Activated T-helper 1 cell treated with anti-CD3 and anti-CD28 coated beads, Interleukin-2, amount 50 U/mL, for 16 hours (primary cell): Measurements from ENCODE around the gene CHSY3.

ENCODE experiments used
- DNase-seq, 2 donors: peaks; one replicate each; pipeline ENCODE4 v3.0.0-alpha.2; 2020; ENCODE audit warnings: low read depth in 1 of 2, low spot score in 1 of 2

The CHSY3 gene

DNA sequence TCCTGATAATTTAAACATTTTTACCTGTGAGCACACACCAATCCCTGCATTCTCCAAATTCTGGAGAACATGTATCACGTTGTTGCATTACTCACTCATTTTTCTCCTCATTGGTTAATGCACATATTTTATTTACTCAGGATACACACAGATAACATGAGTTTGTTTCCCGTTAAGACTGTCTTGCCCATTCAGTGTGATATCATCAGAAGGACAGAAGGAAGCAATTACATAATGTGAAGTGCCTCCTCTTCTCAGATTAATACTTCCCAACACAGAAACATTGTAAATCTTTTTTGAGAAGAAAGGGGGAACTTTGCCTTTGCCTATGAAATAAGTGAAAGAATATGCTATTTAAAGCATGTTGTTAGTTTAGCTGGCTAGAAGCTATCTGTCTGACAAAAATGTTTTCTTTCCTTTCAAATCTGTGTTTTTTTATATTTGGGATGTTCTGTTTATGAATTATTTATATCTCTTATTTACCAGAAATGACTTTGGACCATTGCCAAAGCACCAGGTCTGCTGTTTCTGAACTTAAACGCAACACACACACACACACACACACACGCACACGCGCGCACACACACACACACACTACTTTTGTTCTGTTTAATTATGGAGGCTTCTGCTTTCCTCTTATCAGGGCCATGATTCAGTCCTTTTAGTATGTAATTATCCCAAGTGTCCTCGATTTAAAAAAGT, 186.5 kb downstream of the CHSY3 start:
- DNase-seq = no peak

DNA sequence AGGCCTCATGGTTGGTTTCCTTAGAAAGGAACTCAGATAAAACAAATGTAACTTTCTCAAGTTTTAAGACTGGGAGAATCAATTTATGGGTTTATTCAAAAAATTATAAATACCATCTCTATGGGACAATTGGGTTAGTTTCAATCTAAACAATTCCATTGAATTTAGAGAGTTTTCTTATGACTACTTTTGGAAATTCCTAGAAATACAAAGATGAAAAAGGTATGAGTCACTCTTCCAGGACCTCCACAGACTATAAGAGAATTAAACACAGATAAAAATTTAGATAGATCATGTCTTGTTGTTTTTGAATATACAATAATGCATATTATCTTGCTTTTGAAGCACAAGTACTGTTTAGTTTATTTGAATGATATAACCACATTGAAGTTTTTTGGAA, 188.7 kb downstream of the CHSY3 start:
- no peak for DNase-seq

DNA sequence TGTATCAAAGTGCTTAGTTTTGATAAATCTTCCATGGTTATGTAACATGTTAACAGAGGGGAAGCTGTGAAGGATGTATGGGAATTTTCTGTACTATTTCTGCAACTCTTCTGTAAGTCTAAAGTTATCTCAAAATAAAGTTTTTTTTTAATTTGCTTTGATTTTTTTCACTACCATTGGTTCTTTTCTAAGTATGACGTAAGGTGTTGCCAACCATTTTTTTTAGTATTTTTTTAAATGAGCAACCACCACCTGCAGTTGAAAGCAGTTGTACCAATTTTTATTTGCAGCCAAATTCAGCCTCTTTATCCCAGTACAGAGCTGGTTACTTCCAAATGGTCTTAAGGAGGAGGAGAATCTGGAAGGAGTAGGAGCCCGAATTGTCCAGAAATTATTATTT, 192.2 kb downstream of the CHSY3 start:
- no peak for DNase-seq

DNA sequence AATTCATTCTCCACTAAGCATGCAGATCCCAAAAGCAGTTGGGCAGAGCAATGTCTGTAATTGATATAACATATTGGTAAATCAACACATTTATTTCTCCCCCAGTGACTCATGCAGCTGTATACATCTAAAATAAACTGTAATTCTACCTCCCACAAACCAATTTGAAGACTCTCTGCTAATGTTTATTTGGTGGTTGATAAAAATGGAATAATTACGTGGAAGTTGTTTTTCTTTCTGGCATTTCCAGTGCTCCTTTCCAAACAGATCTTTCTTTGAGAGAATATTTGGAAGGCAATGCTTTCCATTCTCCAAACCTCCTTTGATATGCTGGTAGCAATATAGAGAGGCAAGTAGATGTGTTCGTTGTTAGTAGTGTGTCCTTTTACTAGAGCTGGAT, 194.7 kb downstream of the CHSY3 start:
- no peak for DNase-seq

DNA sequence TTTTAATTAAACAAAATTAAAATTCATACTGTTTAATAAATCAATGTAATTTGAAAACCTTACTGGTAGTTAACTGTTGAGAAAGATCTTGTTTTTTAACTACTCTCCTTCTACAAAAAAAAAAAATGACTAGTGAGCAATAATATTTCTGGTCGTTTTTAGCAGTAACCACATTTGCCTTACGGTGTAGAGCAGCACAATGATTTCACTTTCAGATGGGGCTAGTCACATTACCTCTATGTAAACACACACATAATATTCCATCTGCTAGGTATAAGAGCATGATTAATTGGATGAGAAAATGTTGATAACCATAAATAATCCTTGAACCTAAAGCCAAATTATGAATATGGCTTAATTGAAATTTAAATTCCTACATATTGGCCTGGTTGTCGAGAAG, 198.1 kb downstream of the CHSY3 start:
- DNase-seq = no peak

DNA sequence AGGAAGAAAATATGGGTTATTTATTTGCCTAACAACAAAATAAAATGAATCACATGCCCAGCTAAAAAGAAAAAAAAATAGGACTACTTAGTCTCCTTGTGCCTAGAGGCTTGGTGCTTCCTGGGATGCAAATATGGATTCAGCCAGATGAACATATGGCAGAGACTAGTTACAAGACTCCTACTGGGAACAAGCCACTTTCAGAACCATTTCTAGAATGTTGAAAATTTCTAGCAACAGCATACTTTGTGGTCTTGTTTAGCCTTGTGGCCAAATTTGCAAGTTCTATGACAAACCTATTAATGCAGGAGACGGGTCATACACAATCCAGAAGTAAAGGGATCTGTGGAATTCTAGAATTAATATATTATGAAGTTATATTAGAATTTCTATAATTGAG, 198.7 kb downstream of the CHSY3 start:
- no peak for DNase-seq

DNA sequence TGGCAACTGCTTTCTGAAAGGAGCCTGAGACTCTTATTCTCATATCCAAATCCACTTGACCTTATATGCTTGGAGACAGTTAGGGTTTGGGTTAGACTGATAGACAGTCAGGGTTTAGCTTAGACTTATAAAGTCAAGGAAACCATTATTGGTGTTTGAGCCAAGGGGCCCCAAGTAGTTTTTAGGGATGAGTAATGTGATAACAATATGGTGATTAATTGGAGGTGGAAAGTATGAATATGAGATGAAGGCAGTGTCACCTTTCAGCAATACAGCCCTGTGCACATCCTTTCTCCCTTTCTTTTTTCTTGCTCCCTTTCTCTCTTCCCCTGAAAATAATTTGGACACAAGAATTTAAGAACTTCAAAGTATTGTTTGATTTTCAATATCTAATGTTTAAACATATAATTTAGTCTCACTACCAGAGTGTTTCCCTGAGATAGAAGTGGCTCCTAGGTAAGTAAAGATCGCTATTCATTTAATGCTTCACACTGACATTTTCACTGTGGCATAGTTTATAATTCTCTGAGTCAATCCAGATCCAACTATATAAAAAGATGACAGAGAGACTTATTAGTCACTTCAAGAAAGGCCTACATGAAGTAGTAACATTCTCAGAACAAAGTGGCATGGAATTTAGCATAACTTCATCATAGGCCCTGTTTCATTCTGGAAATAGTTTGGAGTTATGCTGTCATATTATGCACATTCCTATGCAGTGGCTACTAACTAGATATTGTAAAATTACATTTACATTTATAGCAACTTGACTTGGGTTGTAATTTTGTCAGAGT, 200.8 kb downstream of the CHSY3 start:
- no peak for DNase-seq

DNA sequence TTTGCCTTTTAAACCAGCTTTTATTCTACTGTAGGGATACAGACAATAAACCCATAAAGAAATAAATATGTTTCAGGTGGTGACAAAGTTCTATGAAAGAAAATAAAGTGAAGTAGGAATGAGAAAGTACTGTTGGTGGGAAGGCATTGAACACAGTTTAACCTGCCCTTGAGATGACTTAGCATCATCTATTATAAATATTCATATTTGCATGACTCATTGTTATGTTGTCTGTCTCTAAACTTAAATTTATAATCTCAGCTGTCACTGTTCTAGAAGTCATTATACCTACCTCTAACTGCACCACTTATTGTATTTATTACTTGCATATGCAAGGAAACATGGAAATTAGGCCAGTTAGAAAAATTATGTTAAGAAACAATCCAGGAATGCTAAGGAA, 202.2 kb downstream of the CHSY3 start:
- DNase-seq = no peak

DNA sequence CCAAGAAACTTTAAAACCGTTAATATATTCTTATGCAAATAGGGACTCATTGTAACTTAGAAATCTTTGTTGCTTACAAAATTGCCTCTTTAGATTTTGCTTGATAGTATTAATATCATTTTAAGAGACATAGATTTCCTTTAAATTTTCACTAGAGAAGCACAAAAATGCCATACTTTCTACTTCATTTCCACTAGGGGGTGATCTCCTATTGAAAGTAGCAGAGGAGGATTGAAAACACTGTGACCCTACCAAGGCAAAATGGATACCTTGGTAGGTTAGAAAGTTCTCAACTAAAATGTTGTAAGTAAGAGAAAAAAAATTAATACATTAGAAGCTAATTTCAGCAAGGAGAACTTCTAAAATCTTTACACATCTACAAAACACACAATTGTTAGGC, 204.9 kb downstream of the CHSY3 start:
- no peak for DNase-seq

DNA sequence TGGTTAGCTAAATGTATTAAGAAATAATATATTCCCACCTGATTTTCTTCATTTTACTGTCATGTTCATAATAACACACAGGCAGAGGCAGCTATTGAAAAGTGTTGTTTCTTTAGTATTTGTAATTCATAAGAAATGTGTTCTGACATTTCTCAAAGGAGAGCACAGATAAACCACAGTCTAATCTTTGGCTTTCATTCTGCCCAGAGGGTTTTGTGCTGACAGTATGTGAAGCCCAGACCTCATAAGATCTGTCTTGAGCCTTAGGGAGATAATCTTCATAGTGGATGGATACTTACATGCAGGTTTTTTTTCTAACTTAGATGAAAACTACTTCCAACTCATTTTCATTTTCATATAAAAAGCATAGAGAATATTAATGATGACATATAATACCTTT, 206.1 kb downstream of the CHSY3 start:
- no peak for DNase-seq

DNA sequence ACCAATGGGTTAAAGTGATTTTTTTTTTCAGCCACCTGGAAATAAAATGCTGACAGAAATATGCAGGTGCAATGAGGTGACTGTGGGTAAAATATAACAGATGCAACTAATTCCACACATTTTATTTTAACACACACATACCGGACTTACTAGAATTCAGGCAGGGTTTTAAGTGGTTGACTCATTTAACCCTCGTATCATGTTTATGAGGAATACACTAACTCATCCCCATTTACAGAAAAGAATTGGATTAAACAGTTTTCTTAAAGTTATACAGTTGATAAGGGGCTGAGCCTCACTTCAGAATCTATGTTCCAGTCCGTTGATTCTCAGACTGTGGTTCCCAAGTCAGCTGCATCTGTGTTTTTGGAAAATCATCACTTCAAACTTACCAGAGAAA, 207.5 kb downstream of the CHSY3 start:
- DNase-seq = no peak

DNA sequence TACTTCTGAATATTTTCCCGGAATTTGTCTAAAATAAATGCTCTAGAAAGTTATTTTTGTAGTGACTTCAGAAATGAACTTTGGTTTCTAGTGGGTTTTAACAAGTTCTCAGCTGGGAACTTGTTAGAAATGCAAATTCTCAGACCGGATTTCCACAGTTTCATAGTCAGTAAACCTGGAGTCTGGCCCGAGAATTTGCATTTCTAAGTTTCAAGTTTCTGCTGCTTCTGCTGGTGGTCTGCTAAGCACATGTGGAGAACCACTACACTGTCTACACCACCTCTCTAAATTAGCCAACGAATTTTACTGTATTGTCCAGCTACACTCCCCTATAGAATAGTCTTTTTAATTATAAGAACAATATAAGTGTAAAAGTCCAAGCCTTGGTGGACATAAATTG, 208.0 kb downstream of the CHSY3 start:
- no peak for DNase-seq

DNA sequence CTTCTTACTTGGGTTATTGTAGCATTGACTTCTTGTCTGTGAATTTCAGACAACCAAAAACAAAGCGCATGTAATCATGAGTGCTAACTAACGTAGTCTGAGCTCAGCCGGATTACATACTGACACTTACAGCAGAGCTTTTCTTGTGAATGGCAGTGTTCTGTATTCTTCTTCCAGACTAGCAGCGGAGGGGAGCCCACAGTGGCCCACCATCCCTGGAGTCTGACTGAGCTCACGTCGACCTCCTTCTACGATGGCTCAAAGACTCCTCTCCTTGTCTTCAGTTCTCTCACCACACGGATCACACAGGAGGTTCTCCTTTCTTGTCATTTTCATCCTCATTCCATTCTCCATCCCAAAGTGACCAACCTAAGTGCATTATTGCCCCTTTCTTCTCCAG, 211.4 kb downstream of the CHSY3 start:
- DNase-seq = no peak

DNA sequence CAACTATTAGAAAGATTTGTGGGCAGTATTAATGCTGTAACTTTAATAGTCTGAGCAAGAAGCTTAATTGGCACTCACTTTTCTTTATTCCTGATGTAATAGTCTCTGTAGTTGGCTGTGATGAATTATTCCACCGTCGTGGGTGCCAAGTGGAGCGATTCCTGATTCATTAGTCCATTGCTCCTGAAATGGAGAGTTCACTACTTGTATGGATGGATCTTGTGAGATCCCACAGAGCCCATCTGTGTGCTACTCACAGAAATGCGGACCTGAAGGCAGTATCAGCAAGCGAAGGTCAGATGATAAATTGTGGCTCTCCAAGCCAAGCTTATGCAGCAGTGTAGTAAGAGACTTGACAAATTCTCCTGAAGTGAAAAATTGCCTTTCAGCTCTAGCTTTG, 212.2 kb downstream of the CHSY3 start:
- no peak for DNase-seq

DNA sequence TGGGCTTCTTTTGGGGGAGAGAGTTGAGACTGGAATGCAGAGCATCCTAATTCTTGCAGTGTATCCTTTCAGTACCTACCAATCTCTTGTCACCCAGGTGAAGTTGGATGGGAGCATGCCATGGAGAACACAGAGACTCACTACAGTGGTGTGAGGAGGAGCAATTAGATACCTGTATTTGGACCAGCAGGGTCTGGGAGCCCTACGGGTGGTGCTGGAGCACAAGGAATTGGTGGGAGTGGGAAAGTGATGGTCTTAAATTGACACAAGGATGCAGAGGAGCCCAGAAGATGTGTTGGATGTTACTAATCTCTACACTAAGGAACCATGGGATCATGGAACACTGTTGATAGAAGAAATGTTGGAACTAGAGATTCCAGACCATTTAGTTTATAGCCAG, 212.7 kb downstream of the CHSY3 start:
- DNase-seq = no peak

DNA sequence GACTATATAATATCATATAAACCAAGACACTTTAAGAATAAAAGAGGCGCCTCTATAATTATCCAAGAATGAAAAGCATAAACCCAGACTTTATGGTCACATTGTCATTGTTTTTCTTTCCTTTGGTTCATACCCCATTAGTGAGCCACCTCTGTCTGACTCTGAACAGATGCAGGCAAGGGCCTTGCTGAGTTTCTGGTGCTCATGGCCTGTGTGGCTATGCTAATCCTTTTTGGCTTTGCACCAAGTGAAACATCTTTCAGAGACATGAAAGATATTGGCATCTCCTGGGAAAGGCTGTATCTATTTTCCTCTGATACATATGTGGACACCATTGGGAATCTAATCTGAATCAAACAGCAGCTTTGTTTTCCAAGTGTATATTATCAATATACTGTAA, 222.5 kb downstream of the CHSY3 start:
- no peak for DNase-seq

DNA sequence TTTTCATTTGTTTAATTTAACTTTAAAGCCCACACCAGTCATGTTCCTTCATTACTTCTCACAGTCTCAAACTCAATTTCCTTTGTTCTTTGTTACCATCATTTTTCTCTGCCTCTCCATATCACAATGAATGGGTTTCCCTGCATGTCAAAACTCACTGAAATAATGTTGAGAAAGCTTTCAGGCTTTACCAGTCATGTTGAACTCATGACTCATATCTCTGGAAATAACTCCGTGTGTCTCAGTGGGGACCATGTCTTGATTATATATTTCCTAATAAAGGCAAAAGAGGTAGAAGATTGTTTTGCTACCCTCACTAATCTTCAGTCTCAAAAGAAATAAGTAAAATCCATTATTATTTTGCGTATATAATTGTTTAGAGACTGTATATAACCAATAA, 231.2 kb downstream of the CHSY3 start:
- no peak for DNase-seq

DNA sequence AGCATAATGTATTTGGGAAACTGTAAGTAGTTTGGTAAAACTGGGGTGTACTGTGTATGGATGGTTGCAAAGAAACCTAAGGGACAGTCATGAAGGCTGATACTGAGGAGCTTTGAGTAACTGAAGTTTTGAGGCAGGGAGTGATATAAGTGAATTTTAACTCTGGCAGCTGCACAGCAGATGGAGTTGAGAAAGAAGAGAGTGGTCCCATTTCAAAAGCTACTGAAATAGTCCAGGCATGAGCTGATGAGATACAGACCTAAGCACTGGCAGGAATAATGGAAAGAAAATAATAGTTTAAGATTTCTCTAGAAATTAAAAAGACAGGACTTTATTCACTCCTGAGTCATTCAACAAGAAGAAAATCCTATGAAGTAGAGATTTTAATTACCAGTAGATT, 232.0 kb downstream of the CHSY3 start:
- no peak for DNase-seq

DNA sequence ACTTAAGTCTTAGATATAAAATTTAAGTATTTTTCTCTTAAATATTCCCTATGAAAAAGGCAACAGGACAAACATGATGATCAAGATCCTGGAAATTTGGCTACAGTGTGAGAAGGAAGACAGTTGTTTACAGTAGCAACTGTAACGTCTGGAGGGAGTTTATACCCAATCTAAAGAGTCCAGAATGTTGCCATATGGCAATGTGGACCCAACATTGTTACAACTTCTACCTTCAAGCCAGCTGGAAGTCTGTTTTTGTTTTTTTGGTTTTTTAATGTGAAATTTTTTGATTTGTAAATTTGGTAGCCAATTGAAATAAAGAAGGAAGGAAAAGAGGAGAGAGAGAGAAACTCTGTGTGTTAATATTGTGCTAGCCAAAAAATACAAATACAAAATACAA, 233.4 kb downstream of the CHSY3 start:
- DNase-seq = no peak

DNA sequence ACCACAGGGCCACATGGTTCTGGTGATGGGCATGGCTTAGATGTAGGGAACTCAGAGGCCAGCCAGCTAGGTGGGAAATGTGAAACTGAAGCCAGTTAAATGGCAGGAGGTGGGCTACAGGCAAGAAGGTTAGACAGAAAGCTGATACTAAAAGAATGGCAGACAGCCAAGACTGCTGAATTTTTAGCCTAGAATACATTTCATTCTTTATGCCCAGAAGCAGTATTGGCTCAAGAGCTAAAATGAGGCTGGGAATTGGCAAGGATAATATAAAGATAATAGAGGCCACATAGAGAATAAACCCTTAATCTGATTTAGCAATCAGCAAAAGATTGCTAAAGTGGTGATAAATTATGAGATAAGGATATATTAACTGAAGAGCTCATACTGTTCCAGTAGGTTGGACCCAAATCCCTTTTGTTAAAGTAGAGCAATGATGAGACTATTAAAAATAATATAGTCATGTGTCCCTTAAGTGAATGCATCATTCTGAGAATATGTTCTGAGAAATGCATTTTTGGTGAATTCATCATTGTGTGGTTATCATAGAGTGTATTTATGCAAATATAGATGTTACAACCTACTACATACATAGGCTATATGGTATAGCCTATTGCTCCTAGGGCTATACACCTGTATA, 234.3 kb downstream of the CHSY3 start:
- DNase-seq = no peak

DNA sequence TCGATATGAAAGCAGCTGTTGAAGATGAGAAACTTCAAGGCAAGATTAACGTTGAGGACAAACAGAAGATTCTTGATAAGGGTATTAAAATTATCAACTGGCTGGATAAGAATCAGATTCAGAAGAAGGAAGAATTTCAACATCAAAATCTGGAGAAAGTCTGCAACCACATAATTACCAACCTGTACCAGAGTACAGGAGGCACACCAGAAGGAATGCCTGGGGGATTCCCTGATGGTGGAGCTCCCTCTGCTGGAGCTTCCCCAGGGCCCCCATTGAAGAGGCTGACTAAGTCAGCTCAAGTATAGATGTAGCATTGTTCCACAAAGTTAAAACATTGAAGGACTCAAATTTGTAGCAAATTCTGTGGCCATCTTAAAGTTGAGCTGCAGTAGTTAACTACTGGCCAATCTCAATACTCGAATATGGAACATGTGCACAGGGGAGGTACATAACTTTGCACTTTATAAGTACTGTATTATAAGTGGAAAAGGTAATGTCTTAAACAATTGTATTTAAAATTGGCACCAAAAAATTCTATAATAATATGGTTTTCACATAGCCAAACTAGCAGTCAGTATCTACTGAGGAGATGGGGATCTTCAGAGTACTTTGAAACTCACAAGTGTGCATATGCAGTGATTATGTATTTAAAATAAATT, 237.5 kb downstream of the CHSY3 start:
- no peak for DNase-seq

DNA sequence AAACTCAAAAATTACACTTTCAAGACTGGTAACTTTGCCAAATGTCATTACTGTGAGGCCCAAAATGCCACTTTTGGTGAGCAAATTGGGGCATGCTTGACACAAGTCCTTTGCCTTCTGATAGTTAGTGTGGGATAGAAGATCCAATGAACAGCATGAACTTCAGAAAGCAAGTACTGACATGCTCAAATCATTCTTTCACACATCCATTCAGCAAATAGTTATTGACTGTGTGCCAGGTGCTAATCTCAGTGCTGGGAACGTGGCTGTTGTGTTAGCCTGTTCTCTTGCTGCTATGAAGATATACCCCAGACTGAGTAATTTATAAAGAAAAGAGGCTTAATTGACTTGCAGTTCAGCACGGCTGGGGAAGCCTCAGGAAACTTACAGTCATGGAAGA, 247.0 kb downstream of the CHSY3 start:
- no peak for DNase-seq
